ENCODE data around the gene AKAP13. TPM values are rescaled to one million over a fixed set of nuclear protein-coding genes. Genes with fewer than 3 reads are reported as not detected.
A peak's percentile ranks its signal among the peaks of the same experiment; 100 is the strongest.

The AKAP13 gene
- total RNA-seq, 1 donor from 2014 or later = 114 TPM

DNA sequence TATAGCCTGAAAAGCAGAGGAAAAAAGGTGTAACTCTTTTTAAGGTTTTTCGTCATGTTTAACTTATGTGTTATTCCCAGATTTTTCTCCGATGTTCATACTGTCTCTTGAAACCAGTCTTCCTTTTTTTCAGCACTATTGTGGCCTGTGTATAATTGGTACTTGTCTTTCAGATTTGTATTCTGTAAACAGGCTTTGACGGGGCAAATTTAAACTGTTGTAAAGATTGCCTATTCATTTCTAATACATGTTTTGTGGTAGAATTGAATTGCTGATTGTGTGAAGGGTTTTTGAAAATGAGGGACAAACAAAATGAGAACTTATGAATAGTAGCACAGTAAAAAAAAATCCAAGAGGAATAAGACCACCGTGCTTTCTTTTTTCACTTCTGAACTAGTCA, 33.6 kb downstream of the AKAP13 start:
- H3K4me1 Mint-ChIP-seq (ENCODE audit: low read depth) = peaks cover 44% of the 10 kb centered on the region
- peaks cover 5% of the 10 kb centered on the region for H3K9me3 Mint-ChIP-seq (ENCODE audit: low read depth)
- no peak for DNase-seq (ENCODE audit: low spot score, unreplicated experiment)
- TF ChIP-seq, protein P1, sequence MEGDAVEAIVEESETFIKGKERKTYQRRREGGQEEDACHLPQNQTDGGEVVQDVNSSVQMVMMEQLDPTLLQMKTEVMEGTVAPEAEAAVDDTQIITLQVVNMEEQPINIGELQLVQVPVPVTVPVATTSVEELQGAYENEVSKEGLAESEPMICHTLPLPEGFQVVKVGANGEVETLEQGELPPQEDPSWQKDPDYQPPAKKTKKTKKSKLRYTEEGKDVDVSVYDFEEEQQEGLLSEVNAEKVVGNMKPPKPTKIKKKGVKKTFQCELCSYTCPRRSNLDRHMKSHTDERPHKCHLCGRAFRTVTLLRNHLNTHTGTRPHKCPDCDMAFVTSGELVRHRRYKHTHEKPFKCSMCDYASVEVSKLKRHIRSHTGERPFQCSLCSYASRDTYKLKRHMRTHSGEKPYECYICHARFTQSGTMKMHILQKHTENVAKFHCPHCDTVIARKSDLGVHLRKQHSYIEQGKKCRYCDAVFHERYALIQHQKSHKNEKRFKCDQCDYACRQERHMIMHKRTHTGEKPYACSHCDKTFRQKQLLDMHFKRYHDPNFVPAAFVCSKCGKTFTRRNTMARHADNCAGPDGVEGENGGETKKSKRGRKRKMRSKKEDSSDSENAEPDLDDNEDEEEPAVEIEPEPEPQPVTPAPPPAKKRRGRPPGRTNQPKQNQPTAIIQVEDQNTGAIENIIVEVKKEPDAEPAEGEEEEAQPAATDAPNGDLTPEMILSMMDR (IDR thresholded peaks at IDR 0.05; ENCODE audit: unreplicated experiment) = no peak
- no peak overlapping the region for H3K4me3 Mint-ChIP-seq (ENCODE audit: low read depth)
- no peak overlapping the region for H3K27ac Mint-ChIP-seq
- no peaks in the 10 kb centered on the region for H3K27me3 Mint-ChIP-seq
- H3K36me3 Mint-ChIP-seq (ENCODE audit: insufficient read depth) = peaks cover 14% of the 10 kb centered on the region

DNA sequence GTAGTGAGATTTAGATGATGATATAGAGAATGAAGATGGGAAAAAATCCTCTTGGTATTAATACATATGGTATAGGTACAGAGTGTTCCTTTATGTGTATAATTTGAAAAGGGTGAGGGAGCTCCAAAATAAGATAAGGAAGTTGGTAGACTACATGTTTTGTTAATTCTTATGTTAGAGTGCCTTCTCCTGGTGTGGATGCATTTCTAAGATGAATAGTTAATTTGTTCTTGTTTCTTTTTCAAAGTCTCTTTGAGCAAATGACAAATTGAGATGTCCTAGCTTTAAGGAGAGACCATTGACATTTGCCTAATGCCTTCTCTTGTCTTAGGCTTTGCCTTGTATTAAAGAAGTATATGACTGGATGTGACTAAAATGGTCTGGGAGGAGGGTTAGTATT, 34.1 kb downstream of the AKAP13 start:
- no peak for DNase-seq (ENCODE audit: low spot score, unreplicated experiment)
- peaks cover 8% of the 10 kb centered on the region for H3K9me3 Mint-ChIP-seq (ENCODE audit: low read depth)
- no peaks in the 10 kb centered on the region for H3K27me3 Mint-ChIP-seq
- TF ChIP-seq, protein P1 (IDR thresholded peaks at IDR 0.05; ENCODE audit: unreplicated experiment) = no peak
- H3K4me1 Mint-ChIP-seq (ENCODE audit: low read depth) = peaks cover 44% of the 10 kb centered on the region
- H3K4me3 Mint-ChIP-seq (ENCODE audit: low read depth) = no peak overlapping the region
- peak overlapping the region; percentile 17 for H3K27ac Mint-ChIP-seq
- peaks cover 16% of the 10 kb centered on the region for H3K36me3 Mint-ChIP-seq (ENCODE audit: insufficient read depth)

DNA sequence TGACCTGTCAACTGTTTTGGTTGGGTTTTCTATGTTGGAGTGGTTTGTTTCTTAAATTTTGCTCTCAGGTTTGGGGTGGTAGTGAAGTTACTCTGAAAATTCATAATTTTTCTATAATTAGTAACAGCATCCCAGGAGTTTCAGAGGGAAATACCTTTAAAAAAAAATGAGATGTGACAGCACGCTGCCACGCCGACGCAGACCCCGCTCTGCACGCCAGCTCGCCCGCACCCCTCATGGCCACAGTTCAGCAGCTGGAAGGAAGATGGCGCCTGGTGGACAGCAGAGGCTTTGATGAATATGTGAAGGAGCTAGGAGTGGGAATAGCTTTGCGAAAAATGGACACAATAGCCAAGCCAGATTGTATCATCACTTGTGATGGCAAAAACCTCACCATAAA, 34.6 kb downstream of the AKAP13 start:
- TF ChIP-seq, protein P1 (IDR thresholded peaks at IDR 0.05; ENCODE audit: unreplicated experiment) = no peak
- Mint-ChIP-seq H3K36me3 (ENCODE audit: insufficient read depth) (peaks cover 15% of the 10 kb centered on the region), H3K4me3 (ENCODE audit: low read depth) (no peak overlapping the region), H3K4me1 (ENCODE audit: low read depth) (peaks cover 44% of the 10 kb centered on the region), H3K27ac (peak overlapping the region; percentile 17), H3K9me3 (ENCODE audit: low read depth) (peaks cover 9% of the 10 kb centered on the region), H3K27me3 (no peaks in the 10 kb centered on the region)
- no peak for DNase-seq (ENCODE audit: low spot score, unreplicated experiment)

DNA sequence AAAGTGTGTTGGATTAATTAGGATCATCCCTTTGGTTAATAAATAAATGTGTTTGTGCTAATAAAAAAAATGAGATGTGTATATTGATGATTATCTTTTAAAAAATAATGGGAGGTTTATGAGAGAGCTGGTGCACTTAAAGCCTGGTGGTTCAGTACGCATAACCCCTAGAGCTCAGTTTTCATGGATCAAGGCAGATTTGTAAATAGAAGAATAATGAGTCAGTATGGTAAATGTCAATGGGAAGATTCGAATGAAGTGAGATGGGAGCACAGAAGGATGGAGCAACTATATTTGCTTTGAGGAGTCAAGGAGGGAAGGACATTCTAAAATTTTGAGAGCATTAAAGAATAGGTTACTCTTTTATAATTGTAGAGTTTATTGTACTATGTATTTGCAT, 35.4 kb downstream of the AKAP13 start:
- Mint-ChIP-seq H3K9me3 (ENCODE audit: low read depth) (peaks cover 5% of the 10 kb centered on the region), H3K4me1 (ENCODE audit: low read depth) (peaks cover 36% of the 10 kb centered on the region), H3K4me3 (ENCODE audit: low read depth) (no peak overlapping the region), H3K27ac (no peak overlapping the region), H3K36me3 (ENCODE audit: insufficient read depth) (peaks cover 8% of the 10 kb centered on the region), H3K27me3 (no peaks in the 10 kb centered on the region)
- no peak for DNase-seq (ENCODE audit: low spot score, unreplicated experiment)
- TF ChIP-seq, protein P1 (IDR thresholded peaks at IDR 0.05; ENCODE audit: unreplicated experiment) = no peak

DNA sequence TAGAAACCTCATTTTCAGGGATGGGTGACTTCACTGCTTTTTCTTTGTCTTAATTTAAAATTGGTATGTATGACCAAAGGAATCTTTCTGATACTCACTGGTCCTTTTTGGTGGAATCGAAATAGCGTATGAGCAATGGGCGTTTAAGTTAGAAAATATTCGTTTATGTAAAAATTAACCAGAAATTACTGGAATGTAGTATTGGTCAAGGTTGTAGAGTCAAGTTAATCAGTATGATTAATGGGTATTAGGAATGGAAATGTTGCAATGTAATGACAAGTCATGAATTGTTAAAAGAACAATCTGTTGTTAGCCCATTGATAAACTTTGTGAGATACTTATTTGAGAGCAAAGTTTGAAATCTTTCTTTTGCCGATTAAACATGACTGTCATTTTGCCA, 36.9 kb downstream of the AKAP13 start:
- Mint-ChIP-seq H3K27me3 (no peaks in the 10 kb centered on the region), H3K4me1 (ENCODE audit: low read depth) (peaks cover 44% of the 10 kb centered on the region), H3K4me3 (ENCODE audit: low read depth) (no peak overlapping the region), H3K36me3 (ENCODE audit: insufficient read depth) (peaks cover 4% of the 10 kb centered on the region), H3K9me3 (ENCODE audit: low read depth) (peaks cover 4% of the 10 kb centered on the region), H3K27ac (no peak overlapping the region)
- DNase-seq (ENCODE audit: low spot score, unreplicated experiment) = no peak
- TF ChIP-seq, protein P1 (IDR thresholded peaks at IDR 0.05; ENCODE audit: unreplicated experiment) = no peak

All from progenitor cell of endocrine pancreas (in vitro differentiated cells).